Measurements from ENCODE around the gene VAC14.

VAC14 gene

GRCh38 chr16:70758786-70759185 is 42.2 kb downstream of the VAC14 start:
- no peak overlapping the region for H3K27ac ChIP-seq
- TF ChIP-seq CTCF (IDR thresholded peaks at IDR 0.05): no peak
- TF ChIP-seq ZFX (IDR thresholded peaks at IDR 0.05; ENCODE audit: borderline replicate concordance): no peak

- no peak for TF ChIP-seq CTCF (IDR thresholded peaks at IDR 0.05)
- no peak for TF ChIP-seq ZFX (IDR thresholded peaks at IDR 0.05; ENCODE audit: borderline replicate concordance)
- no peak overlapping the region for H3K27ac ChIP-seq
Observed at GRCh38 chr16:70757183-70757582, 43.8 kb downstream of the VAC14 start.

GRCh38 chr16:70756071-70756470 is 44.9 kb downstream of the VAC14 start:
- TF ChIP-seq ZFX (IDR thresholded peaks at IDR 0.05; ENCODE audit: borderline replicate concordance): no peak
- TF ChIP-seq CTCF (IDR thresholded peaks at IDR 0.05): no peak
- no peak overlapping the region for H3K27ac ChIP-seq

GRCh38 chr16:70754851-70755600 is 45.9 kb downstream of the VAC14 start:
- no peak overlapping the region for H3K27ac ChIP-seq
- TF ChIP-seq CTCF (IDR thresholded peaks at IDR 0.05) (no peak), ZFX (IDR thresholded peaks at IDR 0.05; ENCODE audit: borderline replicate concordance) (no peak)

GRCh38 chr16:70754371-70754770 is 46.6 kb downstream of the VAC14 start:
- no peak for TF ChIP-seq ZFX (IDR thresholded peaks at IDR 0.05; ENCODE audit: borderline replicate concordance)
- no peak for TF ChIP-seq CTCF (IDR thresholded peaks at IDR 0.05)
- no peak overlapping the region for H3K27ac ChIP-seq

GRCh38 chr16:70753694-70754325 is 47.1 kb downstream of the VAC14 start:
- H3K27ac ChIP-seq: no peak overlapping the region
- TF ChIP-seq ZFX (IDR thresholded peaks at IDR 0.05; ENCODE audit: borderline replicate concordance): no peak
- TF ChIP-seq CTCF (IDR thresholded peaks at IDR 0.05): no peak

GRCh38 chr16:70753228-70753627 is 47.7 kb downstream of the VAC14 start:
- no peak overlapping the region for H3K27ac ChIP-seq

More at GRCh38 chr16:70753228-70753627, 47.7 kb downstream of the VAC14 start:
- no peak for TF ChIP-seq ZFX (IDR thresholded peaks at IDR 0.05; ENCODE audit: borderline replicate concordance)
- no peak for TF ChIP-seq CTCF (IDR thresholded peaks at IDR 0.05)
